PC-3 (cell line): Measurements from ENCODE around the gene PIGX. TPM values are rescaled to one million over a fixed set of nuclear protein-coding genes. Genes with fewer than 3 reads are reported as not detected.

Experiments
- ATAC-seq: fragments of 200-7000 bp; cut with Tn5 transposase; 2 replicates; pipeline ENCODE4 v1.9.1; 2020; ENCODE audit warnings: mild to moderate bottlenecking, moderate library complexity
- BruUV-seq: library from RNA; stranded (reverse); fragments of 400-500 nt; replicated peaks from 2 replicates; lab custom pipeline; 2021; lab: Mats Ljungman, UMichigan
- CTCF ChIA-PET: fragments of 300-600 bp; sonication (Branson Sonifier 250); formaldehyde crosslinking; loops from one replicate; lab custom pipeline; 2022; ENCODE audit warnings: antibody characterized with exemption; lab: Charles Lee
- POLR2A ChIA-PET: fragments of 300-600 bp; sonication (Branson Sonifier 250); formaldehyde crosslinking; loops from one replicate; lab custom pipeline; 2022; ENCODE audit warnings: antibody characterized with exemption; ENCODE audit not compliant: unreplicated experiment; lab: Charles Lee
- DNase-seq: peaks from one replicate; pipeline ENCODE4 v3.0.0-alpha.2; 2015
- H2AFZ ChIP-seq: fragments of 300-600 bp; sonication (generic); 2 replicates; pipeline ENCODE4 v1.6.0; 2016; ENCODE audit warnings: antibody characterized with exemption, low read length
- H3F3A ChIP-seq: fragments of 300-600 bp; sonication (generic); one replicate; pipeline ENCODE4 v1.6.0; 2017; ENCODE audit warnings: antibody characterized with exemption, low read length, control low read depth, mild to moderate bottlenecking; ENCODE audit not compliant: unreplicated experiment
- H3K27ac ChIP-seq: fragments of 300-600 bp; sonication (generic); 2 replicates; pipeline ENCODE4 v1.5.1; 2016; ENCODE audit warnings: mild to moderate bottlenecking, low read length
- H3K27me3 ChIP-seq: fragments of 300-600 bp; sonication (generic); 2 replicates; pipeline ENCODE4 v1.6.1; 2016; ENCODE audit warnings: low read length, mixed read lengths
- H3K36me3 ChIP-seq: fragments of 300-600 bp; sonication (generic); 2 replicates; pipeline ENCODE4 v1.6.1; 2016; ENCODE audit warnings: low read depth, mixed run types, low read length, mixed read lengths
- H3K4me1 ChIP-seq: fragments of 300-600 bp; sonication (generic); 2 replicates; pipeline ENCODE4 v1.5.1; 2016; ENCODE audit warnings: low read length; ENCODE audit not compliant: insufficient read depth
- H3K4me2 ChIP-seq: fragments of 300-600 bp; sonication (generic); 2 replicates; pipeline ENCODE4 v1.6.0; 2016; ENCODE audit warnings: low read length
- H3K4me3 ChIP-seq: fragments of 300-600 bp; sonication (generic); 2 replicates; pipeline ENCODE4 v1.5.1; 2016; ENCODE audit warnings: mild to moderate bottlenecking, low read length, mixed read lengths
- H3K79me2 ChIP-seq: fragments of 300-600 bp; sonication (generic); 2 replicates; pipeline ENCODE4 v1.6.1; 2017; ENCODE audit warnings: low read length, mixed read lengths
- H3K9ac ChIP-seq: fragments of 300-600 bp; sonication (generic); 2 replicates; pipeline ENCODE4 v1.6.0; 2016; ENCODE audit warnings: mild to moderate bottlenecking, low read length
- H3K9me2 ChIP-seq: fragments of 300-600 bp; sonication (generic); replicated peaks from 2 replicates; pipeline ENCODE4 v1.6.1; 2016; ENCODE audit warnings: mixed run types, low read length, mixed read lengths
- H3K9me3 ChIP-seq: fragments of 300-600 bp; sonication (generic); 2 replicates; pipeline ENCODE4 v1.6.1; 2016; ENCODE audit warnings: low read length, mixed read lengths
- H4K20me1 ChIP-seq: fragments of 300-600 bp; sonication (generic); 2 replicates; pipeline ENCODE4 v1.6.1; 2016; ENCODE audit warnings: low read length, mixed read lengths
- CTCF ChIP-seq: fragments of 300-600 bp; sonication (generic); conservative IDR thresholded peaks from 2 replicates; pipeline ENCODE4 v1.5.1; 2017; ENCODE audit warnings: antibody characterized with exemption, low read depth, mild to moderate bottlenecking, low read length
- EZH2phosphoT487 ChIP-seq: fragments of 300-600 bp; sonication (generic); IDR thresholded peaks from 2 replicates; pipeline ENCODE4 v1.6.1; 2018; ENCODE audit warnings: mild to moderate bottlenecking, antibody characterized with exemption, low read length, borderline replicate concordance
- intact Hi-C: fragments of 100-400 bp; cut with micrococcal nuclease; formaldehyde crosslinking; loops from 2 replicates; pipeline ENCODE4 v1.9.0; 2023
- total RNA-seq: library from RNA; depleted of rRNA; stranded (reverse); fragments of >200 nt; gene quantifications from 2 replicates; pipeline ENCODE4 v1.2.3, GENCODE V29; 2014; rRNA removed

PIGX gene
- total RNA-seq, 1 experiment from 2014 or later: 22.5 TPM

GRCh38 chr3:196782511-196782910, 70.3 kb downstream of the PIGX start:
- Histone ChIP-seq H3F3A (no peaks in the 10 kb centered on the region), H3K4me1 (peaks cover 18% of the 10 kb centered on the region), H4K20me1 (peaks cover 10% of the 10 kb centered on the region; the same call in 1 of the 2 replicates), H3K9me3 (no peaks in the 10 kb centered on the region), H3K4me3 (no peak overlapping the region), H3K4me2 (no peak overlapping the region), H3K9me2 (no peaks in the 10 kb centered on the region), H3K27me3 (no peaks in the 10 kb centered on the region), H2AFZ (no peak overlapping the region), H3K36me3 (peaks cover 27% of the 10 kb centered on the region), H3K9ac (no peak overlapping the region), H3K79me2 (peaks cover 74% of the 10 kb centered on the region), H3K27ac (no peak overlapping the region)
- no TSS peak for BruUV-seq
- no peak for TF ChIP-seq CTCF
- TF ChIP-seq EZH2phosphoT487: no peak
- no peak for ATAC-seq
- DNase-seq: no peak
- ChIA-PET CTCF (no interaction called here), POLR2A (interaction anchor here (0.6 kb wide), 1 partner anchor 56 kb away, joined by 6 read pairs; no protein-coding TSS in a partner anchor)
- intact Hi-C loops: no loop called here

Other genes starting within 250 kb of the PIGX start
- 12.8 and 13.8 TPM in 2 replicates for gene RNF168, start 208.6 kb upstream of the PIGX start, total RNA-seq
- not detected in 2 replicates for gene SMCO1, start 197.0 kb upstream of the PIGX start, total RNA-seq
- 11.7 and 17.4 TPM in 2 replicates for gene WDR53, start 143.8 kb upstream of the PIGX start, total RNA-seq
- gene FBXO45, start 143.7 kb upstream of the PIGX start, total RNA-seq: 20.8 and 22.3 TPM in 2 replicates
- gene NRROS, start 72.7 kb upstream of the PIGX start, total RNA-seq: 0.07 and 0.29 TPM in 2 replicates
- gene CEP19, start 127 bp upstream of the PIGX start, total RNA-seq: 2.6 and 3.2 TPM in 2 replicates
- 32.6 and 53.8 TPM in 2 replicates for gene PAK2, start 27.5 kb downstream of the PIGX start, total RNA-seq
- gene SENP5, start 155.5 kb downstream of the PIGX start, total RNA-seq: 31.4 and 34.2 TPM in 2 replicates
- 119 and 131 TPM in 2 replicates for gene NCBP2, start 230.2 kb downstream of the PIGX start, total RNA-seq